ENCODE results near the gene RBMS1. TPM values are rescaled to one million over a fixed set of nuclear protein-coding genes. Genes with fewer than 3 reads are reported as not detected.
A peak's percentile ranks its signal among the peaks of the same experiment; 100 is the strongest.

RBMS1 gene
- total RNA-seq, 2 donors from 2014 or later = 109 to 125 TPM

- intact Hi-C loops (cut with DNase I) = no loop called here
- DNase-seq (ENCODE audit: low spot score) = no peak
These were observed 90.3 kb downstream of the RBMS1 start for GRCh38 chr2:160402997-160403979.

- DNase-seq (ENCODE audit: low spot score) = no peak
- intact Hi-C loops (cut with DNase I) = no loop called here
These were observed 91.1 kb downstream of the RBMS1 start for GRCh38 chr2:160402501-160402900.

GRCh38 chr2:160401895-160402294, 91.7 kb downstream of the RBMS1 start:
- no peak for DNase-seq (ENCODE audit: low spot score)
- intact Hi-C loops (cut with DNase I) = no loop called here

GRCh38 chr2:160399880-160400279, 93.7 kb downstream of the RBMS1 start:
- intact Hi-C loops (cut with DNase I) = no loop called here
- no peak for DNase-seq (ENCODE audit: low spot score)

- intact Hi-C loops (cut with DNase I) = no loop called here
- no peak for DNase-seq (ENCODE audit: low spot score)
These were observed 96.1 kb downstream of the RBMS1 start for GRCh38 chr2:160397530-160397865.

GRCh38 chr2:160394153-160394552, 99.5 kb downstream of the RBMS1 start:
- DNase-seq (ENCODE audit: low spot score) = no peak
- intact Hi-C loops (cut with DNase I) = no loop called here

- intact Hi-C loops (cut with DNase I) = no loop called here
- no peak for DNase-seq (ENCODE audit: low spot score)
These were observed 101.4 kb downstream of the RBMS1 start for GRCh38 chr2:160392201-160392600.

- intact Hi-C loops (cut with DNase I) = no loop called here
- no peak for DNase-seq (ENCODE audit: low spot score)
These were observed 102.8 kb downstream of the RBMS1 start for GRCh38 chr2:160390544-160391455.

- intact Hi-C loops (cut with DNase I) = no loop called here
- DNase-seq (ENCODE audit: low spot score) = no peak
These were observed 103.7 kb downstream of the RBMS1 start for GRCh38 chr2:160389875-160390274.

GRCh38 chr2:160388464-160389263, 104.9 kb downstream of the RBMS1 start:
- intact Hi-C loops (cut with DNase I) = no loop called here
- no peak for DNase-seq (ENCODE audit: low spot score)

- intact Hi-C loops (cut with DNase I) = no loop called here
- peak; percentile 89 for DNase-seq (ENCODE audit: low spot score)
These were observed 105.9 kb downstream of the RBMS1 start for GRCh38 chr2:160387558-160388262.

- no peak for DNase-seq (ENCODE audit: low spot score)
- intact Hi-C loops (cut with DNase I) = no loop called here
These were observed 108.8 kb downstream of the RBMS1 start for GRCh38 chr2:160384791-160385190.

GRCh38 chr2:160381425-160381951, 112.1 kb downstream of the RBMS1 start:
- DNase-seq (ENCODE audit: low spot score) = no peak
- intact Hi-C loops (cut with DNase I) = no loop called here

GRCh38 chr2:160380611-160381010, 113.0 kb downstream of the RBMS1 start:
- intact Hi-C loops (cut with DNase I) = no loop called here

GRCh38 chr2:160380000-160380570, 113.5 kb downstream of the RBMS1 start:
- intact Hi-C loops (cut with DNase I) = no loop called here
- DNase-seq (ENCODE audit: low spot score) = no peak

More at GRCh38 chr2:160380611-160381010, 113.0 kb downstream of the RBMS1 start:
- DNase-seq (ENCODE audit: low spot score) = no peak

- intact Hi-C loops (cut with DNase I) = no loop called here
- DNase-seq (ENCODE audit: low spot score) = no peak
These were observed 114.2 kb downstream of the RBMS1 start for GRCh38 chr2:160379399-160379798.

GRCh38 chr2:160377204-160377995, 116.2 kb downstream of the RBMS1 start:
- intact Hi-C loops (cut with DNase I) = no loop called here
- DNase-seq (ENCODE audit: low spot score) = no peak

Measured in posterior vena cava (tissue), 2 donors.